GM12878 (cell line): Measurements from ENCODE around the gene TOX4. TPM values are rescaled to one million over a fixed set of nuclear protein-coding genes. Genes with fewer than 3 reads are reported as not detected.

Experiments
- ATAC-seq: fragments of 200-7000 bp; cut with Tn5 transposase; 3 replicates; pipeline ENCODE4 v1.9.1; 2020; ENCODE audit warnings: mild to moderate bottlenecking, moderate library complexity
- BruUV-seq: library from RNA; stranded (reverse); fragments of 400-500 nt; replicated peaks from 2 replicates; lab custom pipeline; 2021; lab: Mats Ljungman, UMichigan
- CTCF ChIA-PET: fragments of 300-600 bp; sonication (Branson Sonifier 250); formaldehyde crosslinking; extraction: SDS; loops from one replicate; lab custom pipeline; 2021; ENCODE audit warnings: inconsistent platforms; lab: Yijun Ruan, JAX
- POLR2A ChIA-PET: fragments of 350-600 bp; formaldehyde crosslinking; extraction: SDS; loops from one replicate; lab custom pipeline; 2021; ENCODE audit warnings: inconsistent platforms; lab: Charles Lee
- RAD21 ChIA-PET: fragments of 300-600 bp; sonication (Branson Sonifier 250); formaldehyde crosslinking; loops from one replicate; lab custom pipeline; 2023; ENCODE audit warnings: antibody characterized with exemption; ENCODE audit not compliant: unreplicated experiment; lab: Charles Lee
- SMC1A ChIA-PET: fragments of 300-600 bp; sonication (Branson Sonifier 250); formaldehyde crosslinking; loops from one replicate; lab custom pipeline; 2023; ENCODE audit not compliant: unreplicated experiment, uncharacterized antibody; lab: Charles Lee
- DNase-seq: peaks from one replicate; pipeline ENCODE4 v3.0.0-alpha.2; 2011; ENCODE audit warnings: low read depth, low spot score
- FAIRE-seq: peaks from 3 replicates; lab custom pipeline; 2011; peaks lifted over from hg19 to GRCh38; lab: Jason Lieb, UNC
- H2AFZ ChIP-seq: 2 replicates; pipeline ENCODE4 v1.6.0; 2011; ENCODE audit warnings: low read depth, low read length, control low read depth; ENCODE audit not compliant: control insufficient read depth
- H3K27ac ChIP-seq: 2 replicates; pipeline ENCODE4 v1.5.1; 2011; ENCODE audit warnings: control low read depth; ENCODE audit not compliant: control insufficient read depth, insufficient read depth
- H3K27me3 ChIP-seq, 2 experiments: replicated peaks in 1 of 2; 2 replicates each; pipeline versions ENCODE4 v1.6.0 to v1.6.1; 2011; ENCODE audit warnings: low read length in 1 of 2; ENCODE audit not compliant: control insufficient read depth in 2 of 2, insufficient read depth in 2 of 2
- H3K36me3 ChIP-seq, 2 experiments: 2 replicates each; pipeline ENCODE4 v1.5.1; 2011; ENCODE audit warnings: low read length in 1 of 2; ENCODE audit not compliant: control insufficient read depth in 2 of 2, insufficient read depth in 2 of 2
- H3K4me1 ChIP-seq: 2 replicates; pipeline ENCODE4 v1.6.1; 2011; ENCODE audit warnings: mild to moderate bottlenecking, low read length, moderate library complexity, mixed read lengths; ENCODE audit not compliant: control insufficient read depth, insufficient read depth
- H3K4me2 ChIP-seq: 2 replicates; pipeline ENCODE4 v1.6.0; 2011; ENCODE audit warnings: control low read depth; ENCODE audit not compliant: control insufficient read depth, insufficient read depth
- H3K4me3 ChIP-seq: fragments of 200-600 bp; sonication (generic); 2 replicates; pipeline ENCODE4 v1.5.1; 2016
- H3K79me2 ChIP-seq: 2 replicates; pipeline ENCODE4 v1.6.0; 2011; ENCODE audit warnings: low read length; ENCODE audit not compliant: control insufficient read depth, insufficient read depth
- H3K9ac ChIP-seq: 2 replicates; pipeline ENCODE4 v1.8.0; 2011; ENCODE audit warnings: low read length, control low read depth, mixed read lengths; ENCODE audit not compliant: control insufficient read depth, insufficient read depth
- H3K9me3 ChIP-seq: replicated peaks from 3 replicates; pipeline ENCODE4 v1.5.1; 2011; ENCODE audit warnings: mild to moderate bottlenecking, low read length; ENCODE audit not compliant: control insufficient read depth, insufficient read depth
- H4K20me1 ChIP-seq: 2 replicates; pipeline ENCODE4 v1.6.0; 2011; ENCODE audit not compliant: control insufficient read depth, insufficient read depth
- EP300 ChIP-seq, 2 experiments: fragments of 150-350 bp in 1 of 2; IDR thresholded peaks; 2 replicates each; pipeline ENCODE4 v1.6.1; 2011 to 2012; ENCODE audit warnings: low read depth in 2 of 2, low read length in 2 of 2, borderline replicate concordance in 1 of 2, improper control_type of control experiment in 1 of 2, inconsistent platforms in 1 of 2; ENCODE audit not compliant: control insufficient read depth in 1 of 2
- FOXM1 ChIP-seq: IDR thresholded peaks from 2 replicates; pipeline ENCODE4 v1.6.1; 2012; ENCODE audit warnings: low read depth, mild to moderate bottlenecking, inconsistent platforms, low read length, moderate library complexity
- HDGF ChIP-seq: fragments of 450-650 bp; IDR thresholded peaks from 2 replicates; pipeline ENCODE4 v1.6.1; 2016; ENCODE audit warnings: antibody characterized with exemption
- JUNB ChIP-seq: IDR thresholded peaks from 2 replicates; pipeline ENCODE4 v1.6.1; 2016; ENCODE audit warnings: antibody characterized with exemption, mild to moderate bottlenecking
- RELA ChIP-seq: fragments of 450-650 bp; IDR thresholded peaks from 2 replicates; pipeline ENCODE4 v1.8.0; 2014; ENCODE audit warnings: borderline replicate concordance; ENCODE audit not compliant: partially characterized antibody
- TCF12 ChIP-seq: IDR thresholded peaks from 2 replicates; pipeline ENCODE4 v1.6.1; 2011; ENCODE audit warnings: low read depth, mild to moderate bottlenecking, low read length
- ZNF687 ChIP-seq: fragments of 450-650 bp; IDR thresholded peaks from 2 replicates; pipeline ENCODE4 v1.6.1; 2017; ENCODE audit warnings: mild to moderate bottlenecking, moderate library complexity
- WGBS: methylation state at CpG from one replicate; pipeline ENCODE4 v1.1.6; 2016; ENCODE audit warnings: low lambda C conversion rate; ENCODE audit not compliant: insufficient replicate concordance, insufficient coverage; ENCODE audit errors: missing lambda C conversion rate; 5-methylcytosine and 5-hydroxymethylcytosine counted together
- in situ Hi-C: fragments of 300-500 bp; cut with MboI; formaldehyde crosslinking; loops from 9 replicates; pipeline ENCODE4 v1.14.3; 2018; ENCODE audit warnings: mixed read lengths
- intact Hi-C: fragments of 100-400 bp; cut with micrococcal nuclease; formaldehyde crosslinking; loops from one replicate; pipeline ENCODE4 v1.14.2; 2022; ENCODE audit not compliant: unreplicated experiment
- polyA plus RNA-seq, 11 experiments: library from polyadenylated mRNA; depleted of rRNA in 4 of 11; unstranded in 6 of 11; stranded (reverse) in 5 of 11; fragments of >200 nt; fragmentation: Nextera tagmentation in 4 of 11; fragmentation: Illumina TruSeq in 1 of 11; extraction: Ambion mirVana in 4 of 11; extraction: Trizol in 1 of 11; gene quantifications; 1 replicate in 1 of 11; 2 replicates in 10 of 11; pipeline versions ENCODE4 v1.2.1 to v1.2.3, GENCODE V29; 2011 to 2016; ENCODE audit warnings: inconsistent platforms in 2 of 11, missing spikeins in 2 of 11, low read depth in 1 of 11
- total RNA-seq, 4 experiments: library from RNA; depleted of rRNA in 3 of 4; stranded (reverse); fragments of >200 nt in 3 of 4; fragmentation: Illumina TruSeq in 1 of 4; extraction: Trizol in 1 of 4; gene quantifications; 2 replicates each; pipeline versions ENCODE4 v1.2.1 to v1.2.3, GENCODE V29; 2013 to 2021
- TF ChIP-seq, protein P1 (sequence below): IDR thresholded peaks from 2 replicates; pipeline ENCODE4 v1.6.1; 2012; ENCODE audit warnings: improper control_type of control experiment, low read depth, low read length; ENCODE audit not compliant: insufficient replicate concordance
- TF ChIP-seq, protein P2 (sequence below): IDR thresholded peaks from 2 replicates; pipeline ENCODE4 v1.6.1; 2012; ENCODE audit warnings: low read depth, low read length, improper control_type of control experiment

TOX4 gene
- total and polyA plus RNA-seq, 10 of the 15 experiments (the other 5 are each of a cell fraction or from before 2014, with no cell fraction given), result 18.4 to 113 (median 55.2) TPM

GRCh38 chr14:21541413-21542074 is 64.5 kb downstream of the TOX4 start (continued):
- TF ChIP-seq, protein P1, sequence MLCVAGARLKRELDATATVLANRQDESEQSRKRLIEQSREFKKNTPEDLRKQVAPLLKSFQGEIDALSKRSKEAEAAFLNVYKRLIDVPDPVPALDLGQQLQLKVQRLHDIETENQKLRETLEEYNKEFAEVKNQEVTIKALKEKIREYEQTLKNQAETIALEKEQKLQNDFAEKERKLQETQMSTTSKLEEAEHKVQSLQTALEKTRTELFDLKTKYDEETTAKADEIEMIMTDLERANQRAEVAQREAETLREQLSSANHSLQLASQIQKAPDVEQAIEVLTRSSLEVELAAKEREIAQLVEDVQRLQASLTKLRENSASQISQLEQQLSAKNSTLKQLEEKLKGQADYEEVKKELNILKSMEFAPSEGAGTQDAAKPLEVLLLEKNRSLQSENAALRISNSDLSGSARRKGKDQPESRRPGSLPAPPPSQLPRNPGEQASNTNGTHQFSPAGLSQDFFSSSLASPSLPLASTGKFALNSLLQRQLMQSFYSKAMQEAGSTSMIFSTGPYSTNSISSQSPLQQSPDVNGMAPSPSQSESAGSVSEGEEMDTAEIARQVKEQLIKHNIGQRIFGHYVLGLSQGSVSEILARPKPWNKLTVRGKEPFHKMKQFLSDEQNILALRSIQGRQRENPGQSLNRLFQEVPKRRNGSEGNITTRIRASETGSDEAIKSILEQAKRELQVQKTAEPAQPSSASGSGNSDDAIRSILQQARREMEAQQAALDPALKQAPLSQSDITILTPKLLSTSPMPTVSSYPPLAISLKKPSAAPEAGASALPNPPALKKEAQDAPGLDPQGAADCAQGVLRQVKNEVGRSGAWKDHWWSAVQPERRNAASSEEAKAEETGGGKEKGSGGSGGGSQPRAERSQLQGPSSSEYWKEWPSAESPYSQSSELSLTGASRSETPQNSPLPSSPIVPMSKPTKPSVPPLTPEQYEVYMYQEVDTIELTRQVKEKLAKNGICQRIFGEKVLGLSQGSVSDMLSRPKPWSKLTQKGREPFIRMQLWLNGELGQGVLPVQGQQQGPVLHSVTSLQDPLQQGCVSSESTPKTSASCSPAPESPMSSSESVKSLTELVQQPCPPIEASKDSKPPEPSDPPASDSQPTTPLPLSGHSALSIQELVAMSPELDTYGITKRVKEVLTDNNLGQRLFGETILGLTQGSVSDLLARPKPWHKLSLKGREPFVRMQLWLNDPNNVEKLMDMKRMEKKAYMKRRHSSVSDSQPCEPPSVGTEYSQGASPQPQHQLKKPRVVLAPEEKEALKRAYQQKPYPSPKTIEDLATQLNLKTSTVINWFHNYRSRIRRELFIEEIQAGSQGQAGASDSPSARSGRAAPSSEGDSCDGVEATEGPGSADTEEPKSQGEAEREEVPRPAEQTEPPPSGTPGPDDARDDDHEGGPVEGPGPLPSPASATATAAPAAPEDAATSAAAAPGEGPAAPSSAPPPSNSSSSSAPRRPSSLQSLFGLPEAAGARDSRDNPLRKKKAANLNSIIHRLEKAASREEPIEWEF, result no peak
- TF ChIP-seq RELA, result no peak
- TF ChIP-seq, protein P2, sequence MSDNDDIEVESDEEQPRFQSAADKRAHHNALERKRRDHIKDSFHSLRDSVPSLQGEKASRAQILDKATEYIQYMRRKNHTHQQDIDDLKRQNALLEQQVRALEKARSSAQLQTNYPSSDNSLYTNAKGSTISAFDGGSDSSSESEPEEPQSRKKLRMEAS, result no peak

- ChIA-PET POLR2A (no interaction called here), SMC1A (interaction anchor here (1.2 to 1.6 kb wide), 2 partner anchors 45 to 48 kb away, joined by 3 to 11 read pairs; no protein-coding TSS in a partner anchor), CTCF (interaction anchor here (2.6 kb wide), 1 partner anchor 45 kb away, joined by 16 read pairs; no protein-coding TSS in a partner anchor), RAD21 (interaction anchor here (0.8 to 1.0 kb wide), 2 partner anchors 15 to 45 kb away, joined by 3 read pairs; no protein-coding TSS in a partner anchor)
- no peak overlapping the region for H3K9ac ChIP-seq
- ATAC-seq, result no peak
- no peak overlapping the region for H2AFZ ChIP-seq
- H3K9me3 ChIP-seq, result no peaks in the 10 kb centered on the region
- intact Hi-C loops, result no loop called here
- H4K20me1 ChIP-seq, result no peaks in the 10 kb centered on the region
- no TSS peak for BruUV-seq
- H3K27me3 ChIP-seq, result peaks cover 0 to under 1% of the 10 kb centered on the region in 2 experiments; a peak in 2 of 4 replicates
- DNase-seq, result no peak
- in situ Hi-C loops, result no loop called here
- no peak overlapping the region for H3K4me2 ChIP-seq
- H3K4me3 ChIP-seq, result no peak overlapping the region
- H3K36me3 ChIP-seq, result no peaks in the 10 kb centered on the region
- H3K4me1 ChIP-seq, result no peaks in the 10 kb centered on the region
- H3K79me2 ChIP-seq, result no peaks in the 10 kb centered on the region
- no peak for FAIRE-seq
- no peak overlapping the region for H3K27ac ChIP-seq
- WGBS, result 39% methylated on average over 7 of the region's 7 CpGs
- TF ChIP-seq FOXM1 (no peak), ZNF687 (no peak), JUNB (no peak), TCF12 (no peak), EP300 (IDR thresholded peaks at IDR 0.05; ENCODE audit: borderline replicate concordance in 1 of 2, control insufficient read depth in 1 of 2, low read depth in 2 of 2, low read length in 2 of 2) (no peak), HDGF (no peak)
Measured at GRCh38 chr14:21543521-21543960, 66.5 kb downstream of the TOX4 start.
